ENCODE data around the gene HOXB4. TPM values are rescaled to one million over a fixed set of nuclear protein-coding genes. Genes with fewer than 3 reads are reported as not detected.

HOXB4 gene
- total and polyA plus RNA-seq, 10 of the 15 experiments (the other 5 are each of a cell fraction or from before 2014, with no cell fraction given) = 0.35 to 5.8 (median 3.0) TPM

- TF ChIP-seq ZBTB40 (IDR thresholded peaks at IDR 0.05; ENCODE audit: borderline replicate concordance) (peak; percentile 6; the same call in 1 of the 2 replicates), EED (IDR thresholded peaks at IDR 0.05; ENCODE audit: low read depth) (no peak), ZNF274 (IDR thresholded peaks at IDR 0.05; ENCODE audit: insufficient read depth, insufficient read length) (no peak), REST (IDR thresholded peaks at IDR 0.05; ENCODE audit: low read depth, low read length) (no peak), FOXM1 (IDR thresholded peaks at IDR 0.05; ENCODE audit: low read depth, low read length) (no peak), NBN (IDR thresholded peaks at IDR 0.05) (peak; percentile 34; the same call in 1 of the 2 replicates), ZBTB4 (CRISPR knock-in tag; IDR thresholded peaks at IDR 0.05) (no peak)
- TF ChIP-seq, protein P1, sequence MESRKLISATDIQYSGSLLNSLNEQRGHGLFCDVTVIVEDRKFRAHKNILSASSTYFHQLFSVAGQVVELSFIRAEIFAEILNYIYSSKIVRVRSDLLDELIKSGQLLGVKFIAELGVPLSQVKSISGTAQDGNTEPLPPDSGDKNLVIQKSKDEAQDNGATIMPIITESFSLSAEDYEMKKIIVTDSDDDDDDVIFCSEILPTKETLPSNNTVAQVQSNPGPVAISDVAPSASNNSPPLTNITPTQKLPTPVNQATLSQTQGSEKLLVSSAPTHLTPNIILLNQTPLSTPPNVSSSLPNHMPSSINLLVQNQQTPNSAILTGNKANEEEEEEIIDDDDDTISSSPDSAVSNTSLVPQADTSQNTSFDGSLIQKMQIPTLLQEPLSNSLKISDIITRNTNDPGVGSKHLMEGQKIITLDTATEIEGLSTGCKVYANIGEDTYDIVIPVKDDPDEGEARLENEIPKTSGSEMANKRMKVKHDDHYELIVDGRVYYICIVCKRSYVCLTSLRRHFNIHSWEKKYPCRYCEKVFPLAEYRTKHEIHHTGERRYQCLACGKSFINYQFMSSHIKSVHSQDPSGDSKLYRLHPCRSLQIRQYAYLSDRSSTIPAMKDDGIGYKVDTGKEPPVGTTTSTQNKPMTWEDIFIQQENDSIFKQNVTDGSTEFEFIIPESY (IDR thresholded peaks at IDR 0.05) = no peak
These were observed 34.3 kb upstream of the HOXB4 start (continued) for GRCh38 chr17:48612456-48612853.

Measured in GM12878 (cell line).